HG02852 (cell line): ENCODE data around the gene NPIPA3.
"Not testable (repeated sequence)": the region's sequence is repeated elsewhere in the genome, so short reads cannot be mapped to it uniquely, and the experiment has no call there.

ENCODE experiments used
- ATAC-seq: cut with Tn5 transposase; IDR thresholded peaks from one replicate; pipeline ENCODE4 v1.9.1; 2021; ENCODE audit warnings: mild to moderate bottlenecking, moderate library complexity; ENCODE audit not compliant: unreplicated experiment

Gene NPIPA3

DNA sequence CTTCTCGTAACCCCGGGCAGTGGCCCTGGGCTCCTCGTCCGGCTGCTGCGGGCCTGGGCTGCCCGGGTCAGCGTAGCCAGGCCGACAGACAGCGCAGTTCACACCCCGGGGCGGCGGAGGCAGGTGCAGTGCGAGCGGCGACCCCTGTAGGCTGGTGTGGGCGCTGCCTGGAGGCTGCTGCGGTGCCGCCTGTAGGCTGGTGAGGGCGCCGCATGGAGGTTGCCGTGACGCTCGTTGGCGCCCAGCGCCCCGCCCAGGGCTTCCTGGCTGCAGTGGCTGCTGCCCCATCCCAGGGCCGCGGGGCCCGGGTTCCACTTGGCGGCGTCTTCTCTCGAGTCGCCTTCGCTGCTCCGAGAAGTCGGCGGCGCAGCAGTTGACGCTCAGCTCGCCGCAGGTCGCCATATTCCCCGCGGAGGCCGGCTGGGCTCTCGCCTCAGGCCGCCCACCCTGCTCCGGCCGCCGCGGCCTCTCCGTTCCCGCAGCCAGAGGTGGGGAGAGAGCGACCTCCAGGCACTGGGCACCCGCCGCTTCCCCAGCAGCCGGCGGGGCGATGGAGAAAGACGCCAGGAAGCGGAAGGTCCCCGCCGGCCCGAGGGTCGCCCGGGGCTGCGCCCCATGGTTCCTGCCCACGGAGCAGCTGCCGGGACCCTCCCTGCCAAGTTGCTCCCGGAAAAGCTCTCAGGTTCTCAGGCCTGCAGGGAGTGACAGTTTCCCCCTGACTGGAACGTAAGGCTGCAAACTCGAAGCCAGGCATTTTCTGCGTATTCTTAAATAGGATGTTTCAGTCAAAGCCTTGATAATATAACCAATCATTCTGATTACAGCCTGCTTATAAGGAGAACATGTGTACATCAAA lies at the start of gene NPIPA3:
NPIPA3 (plus strand) TSS at position 256 of the 856 bp plus-strand sequence. CDS start 5,533 bp downstream, outside the sequence.
- peak; percentile 99 for ATAC-seq

DNA sequence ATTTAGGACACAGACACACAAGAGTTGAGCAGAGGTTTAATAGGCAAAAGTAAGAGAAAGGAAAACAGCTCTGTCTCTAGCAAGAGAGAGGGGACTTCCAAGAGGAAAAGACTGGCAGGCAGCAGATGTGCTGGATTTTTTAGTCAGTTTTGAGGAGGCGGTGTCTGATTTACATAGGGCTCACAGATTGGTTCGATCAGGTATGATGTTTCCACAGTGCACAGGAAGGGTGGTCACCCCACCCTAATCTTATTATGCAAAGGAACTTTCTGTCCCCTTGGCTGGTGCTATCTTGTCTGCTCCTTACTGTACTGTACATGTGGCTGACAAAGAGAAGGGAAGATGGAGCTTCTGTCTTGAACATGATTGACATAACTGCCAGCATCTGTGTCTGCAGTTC lies 45.1 kb upstream of the NPIPA3 start:
- ATAC-seq = peak; percentile 83

- ATAC-seq = no peak
Observed at GRCh38 chr16:14667347-14668266, 35.6 kb upstream of the NPIPA3 start.

DNA sequence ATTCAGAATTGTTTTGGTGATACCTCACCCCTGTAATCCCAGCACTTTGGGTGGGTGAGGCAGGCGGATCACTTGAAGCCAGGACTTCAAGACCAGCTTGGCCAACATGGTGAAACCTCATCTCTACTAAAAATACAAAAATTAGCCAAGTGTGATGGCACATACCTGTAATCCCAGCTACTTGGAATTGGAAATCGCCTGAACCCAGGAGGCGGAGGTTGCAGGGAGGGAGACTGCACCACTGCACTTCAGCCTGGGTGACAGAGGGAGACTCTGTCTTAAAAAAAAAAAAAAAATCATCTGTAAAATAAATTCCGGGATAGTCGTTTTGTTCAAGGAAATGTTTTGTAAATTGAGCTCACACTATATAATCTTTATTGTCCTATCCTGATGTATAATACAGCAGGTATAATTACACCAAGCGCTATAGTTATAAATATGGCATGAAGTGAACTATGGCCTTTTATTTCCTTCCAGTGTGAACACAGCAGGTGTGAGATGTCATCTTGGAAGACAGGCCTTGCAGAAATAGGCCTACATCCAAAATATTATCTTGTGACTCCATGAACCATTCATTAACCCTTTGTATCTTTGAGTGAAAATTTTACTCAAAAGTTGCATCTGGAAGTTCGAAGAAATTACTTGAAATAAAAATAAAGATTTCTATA lies 34.5 kb upstream of the NPIPA3 start:
- ATAC-seq = no peak

GRCh38 chr16:14669776-14670175 lies 33.4 kb upstream of the NPIPA3 start:
- no peak for ATAC-seq

GRCh38 chr16:14672403-14672971 lies 30.7 kb upstream of the NPIPA3 start:
- peak; percentile 72 for ATAC-seq

GRCh38 chr16:14676633-14677032 lies 26.6 kb upstream of the NPIPA3 start:
- no peak for ATAC-seq

GRCh38 chr16:14677627-14678026 lies 25.6 kb upstream of the NPIPA3 start:
- no peak for ATAC-seq

DNA sequence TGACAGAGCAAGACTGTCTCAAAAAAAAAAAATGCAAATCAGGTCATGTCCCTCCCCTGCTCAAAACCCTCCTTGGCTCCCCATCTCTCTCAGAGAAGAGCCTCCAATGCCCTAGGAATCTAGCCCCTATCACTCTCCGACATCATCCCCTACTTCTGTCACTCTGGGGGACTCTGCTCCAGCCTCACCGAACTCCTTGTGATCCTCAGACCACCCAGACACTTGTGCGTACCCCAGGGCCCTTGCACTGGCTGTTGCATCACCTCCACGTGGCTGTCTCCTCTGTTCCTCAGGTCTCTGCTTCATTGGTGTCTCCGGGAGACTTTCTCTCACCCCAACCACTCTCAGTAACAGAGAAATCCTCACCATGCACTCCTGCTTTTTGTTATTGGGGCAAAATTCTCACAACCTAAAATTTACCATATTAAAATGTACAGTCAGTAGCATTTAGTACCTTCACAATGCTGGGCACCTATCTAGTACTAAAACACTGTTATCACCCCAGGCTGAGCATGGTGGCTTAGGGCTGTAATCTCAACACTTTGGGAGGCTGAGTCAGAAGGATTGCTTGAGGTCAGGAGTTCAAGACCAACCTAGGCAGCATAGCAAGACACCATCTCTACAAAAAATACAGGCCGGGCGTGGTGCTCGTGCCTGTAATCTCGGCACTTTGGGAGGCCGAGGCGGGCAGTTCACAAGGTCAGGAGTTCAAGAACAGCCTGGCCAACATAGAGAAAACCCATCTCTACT lies 24.3 kb upstream of the NPIPA3 start:
- ATAC-seq = no peak

GRCh38 chr16:14680396-14680795 lies 22.8 kb upstream of the NPIPA3 start:
- ATAC-seq = not testable (repeated sequence)

- ATAC-seq = no peak
Observed at GRCh38 chr16:14681115-14681514, 22.1 kb upstream of the NPIPA3 start.

- no peak for ATAC-seq
Observed at GRCh38 chr16:14682121-14682520, 21.1 kb upstream of the NPIPA3 start.

DNA sequence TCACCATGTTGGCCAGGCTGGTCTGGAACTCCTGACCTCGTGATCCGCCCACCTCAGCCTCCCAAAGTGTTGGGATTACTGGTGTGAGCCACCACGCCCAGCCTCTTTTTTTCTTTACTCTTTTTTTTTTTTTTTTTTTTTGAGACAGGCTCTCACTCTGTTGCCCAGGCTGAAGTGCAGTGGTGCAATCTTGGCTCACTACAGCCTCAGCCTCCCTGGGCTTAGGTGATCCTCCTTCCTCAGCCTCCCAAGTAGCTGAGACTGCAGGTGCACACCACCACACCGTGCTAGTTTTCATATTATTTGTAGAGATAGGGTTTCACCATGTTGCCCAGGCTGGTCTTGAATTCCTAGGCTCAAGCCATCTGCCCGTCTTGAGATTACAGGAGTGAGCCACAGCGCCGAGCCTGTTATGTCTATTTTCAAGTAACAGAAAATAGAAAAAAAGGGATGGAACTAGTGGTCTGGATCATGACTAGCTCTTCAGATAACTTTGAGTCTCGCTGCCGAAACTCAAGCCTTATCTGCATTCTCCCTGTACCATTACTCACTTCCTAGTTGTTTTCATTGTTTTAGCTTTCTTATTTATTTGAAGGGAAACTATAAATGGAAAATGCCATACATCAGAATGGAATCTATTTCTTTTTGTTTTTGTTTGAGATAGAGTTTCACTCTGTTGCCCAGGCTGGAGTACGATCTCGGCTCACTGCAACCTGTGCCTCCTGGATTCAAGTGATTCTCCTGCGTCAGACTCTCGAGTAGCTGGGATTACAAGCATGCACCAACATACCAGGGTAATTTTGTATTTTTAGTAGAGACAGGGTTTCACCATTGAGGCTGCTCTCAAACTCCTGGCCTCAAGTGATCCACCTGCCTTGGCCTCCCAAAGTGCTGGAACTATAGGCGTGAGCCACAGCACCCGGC lies 17.1 kb upstream of the NPIPA3 start:
- ATAC-seq = not testable (repeated sequence)

GRCh38 chr16:14694129-14694528 lies 9.1 kb upstream of the NPIPA3 start, which contains the start of gene PLA2G10:
Gene PLA2G10 (minus strand): TSS chr16:14694308. CDS start chr16:14694229, 79 bp downstream.
- not testable (repeated sequence) for ATAC-seq

- ATAC-seq = not testable (repeated sequence)
Observed at GRCh38 chr16:14701859-14702258, 1.4 kb upstream of the NPIPA3 start.

GRCh38 chr16:14702672-14703071 lies 539 bp upstream of the NPIPA3 start:
- not testable (repeated sequence) for ATAC-seq

- ATAC-seq = not testable (repeated sequence)
Observed at GRCh38 chr16:14733233-14733632, 30.0 kb downstream of the NPIPA3 start.

DNA sequence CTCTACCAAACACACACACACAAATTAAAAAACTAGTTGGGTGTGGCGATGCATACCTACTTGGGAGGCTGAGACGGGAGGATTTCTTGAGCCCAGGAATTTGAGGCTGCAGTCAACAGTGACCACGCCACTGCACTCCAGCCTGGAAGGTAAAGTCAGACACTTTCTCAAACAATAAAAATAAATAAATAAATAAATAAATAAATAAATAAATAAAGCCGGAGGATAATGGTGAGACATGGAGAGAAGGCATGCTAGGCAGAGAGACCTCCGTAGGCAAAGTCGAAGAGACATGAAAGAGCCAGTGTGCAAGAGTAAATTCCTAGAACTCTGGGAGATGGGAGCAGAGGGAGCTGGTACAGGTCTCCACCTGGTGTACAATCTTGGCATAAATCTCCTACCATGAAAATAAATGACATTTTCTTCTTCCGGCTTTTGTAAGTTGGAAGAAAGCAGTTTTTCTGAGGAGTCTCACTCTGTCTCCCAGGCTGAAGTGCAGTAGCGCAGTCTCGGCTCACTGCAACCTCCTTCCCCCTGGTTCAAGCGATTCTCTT lies 37.7 kb downstream of the NPIPA3 start:
- not testable (repeated sequence) for ATAC-seq
